ENCODE results near the gene RASGRF1. TPM values are rescaled to one million over a fixed set of nuclear protein-coding genes. Genes with fewer than 3 reads are reported as not detected.
A peak's percentile ranks its signal among the peaks of the same experiment; 100 is the strongest.
"Not testable (repeated sequence)": the region's sequence is repeated elsewhere in the genome, so short reads cannot be mapped to it uniquely, and the experiment has no call there.

Gene RASGRF1
- total RNA-seq, 1 donor from 2014 or later, result 0.07 TPM

DNA sequence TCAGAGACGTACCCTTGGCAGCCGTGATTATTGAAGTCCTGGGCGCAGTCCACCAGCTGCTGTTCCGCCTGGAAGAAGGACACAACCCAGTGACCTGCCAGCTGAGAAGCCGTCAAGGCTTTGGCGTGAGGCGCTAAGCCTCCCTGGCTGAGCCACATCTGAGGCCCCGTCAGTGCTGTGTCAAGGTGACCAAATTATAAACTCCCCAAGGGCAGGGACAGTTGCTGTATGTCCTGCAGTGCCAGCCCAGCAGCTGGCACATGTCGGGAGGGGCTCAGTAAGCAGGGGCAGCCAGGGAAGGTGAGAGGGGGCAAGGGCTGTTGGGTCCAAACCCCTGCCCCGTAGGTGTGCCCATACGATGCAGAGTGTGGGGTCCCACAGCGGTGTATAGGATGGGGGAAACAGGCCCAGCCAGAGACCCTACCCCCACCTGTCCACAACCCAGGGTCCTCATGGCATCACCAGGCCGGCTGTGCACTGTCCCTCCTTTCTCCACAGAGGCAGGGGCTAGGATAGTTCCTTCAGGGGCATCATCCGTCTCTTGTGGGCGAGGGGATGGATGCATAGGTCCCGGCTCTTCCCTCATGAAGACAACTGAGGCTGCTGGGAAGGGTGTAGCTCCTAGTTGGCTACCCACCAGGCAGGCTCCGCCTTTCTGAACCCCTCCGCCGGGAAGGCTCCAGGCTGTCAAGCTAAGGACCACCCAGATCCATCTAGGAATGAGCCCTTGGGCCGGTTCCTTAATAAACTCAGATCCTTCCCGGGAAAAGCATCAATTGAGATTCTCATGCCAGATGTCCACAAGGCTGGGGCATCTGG is 158.9 kb downstream of the RASGRF1 start:
- Mint-ChIP-seq H3K4me3 (no peak overlapping the region), H3K36me3 (peaks cover 30% of the 10 kb centered on the region)
- TF ChIP-seq, protein P1, sequence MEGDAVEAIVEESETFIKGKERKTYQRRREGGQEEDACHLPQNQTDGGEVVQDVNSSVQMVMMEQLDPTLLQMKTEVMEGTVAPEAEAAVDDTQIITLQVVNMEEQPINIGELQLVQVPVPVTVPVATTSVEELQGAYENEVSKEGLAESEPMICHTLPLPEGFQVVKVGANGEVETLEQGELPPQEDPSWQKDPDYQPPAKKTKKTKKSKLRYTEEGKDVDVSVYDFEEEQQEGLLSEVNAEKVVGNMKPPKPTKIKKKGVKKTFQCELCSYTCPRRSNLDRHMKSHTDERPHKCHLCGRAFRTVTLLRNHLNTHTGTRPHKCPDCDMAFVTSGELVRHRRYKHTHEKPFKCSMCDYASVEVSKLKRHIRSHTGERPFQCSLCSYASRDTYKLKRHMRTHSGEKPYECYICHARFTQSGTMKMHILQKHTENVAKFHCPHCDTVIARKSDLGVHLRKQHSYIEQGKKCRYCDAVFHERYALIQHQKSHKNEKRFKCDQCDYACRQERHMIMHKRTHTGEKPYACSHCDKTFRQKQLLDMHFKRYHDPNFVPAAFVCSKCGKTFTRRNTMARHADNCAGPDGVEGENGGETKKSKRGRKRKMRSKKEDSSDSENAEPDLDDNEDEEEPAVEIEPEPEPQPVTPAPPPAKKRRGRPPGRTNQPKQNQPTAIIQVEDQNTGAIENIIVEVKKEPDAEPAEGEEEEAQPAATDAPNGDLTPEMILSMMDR (IDR thresholded peaks at IDR 0.05; ENCODE audit: unreplicated experiment), result no peak

DNA sequence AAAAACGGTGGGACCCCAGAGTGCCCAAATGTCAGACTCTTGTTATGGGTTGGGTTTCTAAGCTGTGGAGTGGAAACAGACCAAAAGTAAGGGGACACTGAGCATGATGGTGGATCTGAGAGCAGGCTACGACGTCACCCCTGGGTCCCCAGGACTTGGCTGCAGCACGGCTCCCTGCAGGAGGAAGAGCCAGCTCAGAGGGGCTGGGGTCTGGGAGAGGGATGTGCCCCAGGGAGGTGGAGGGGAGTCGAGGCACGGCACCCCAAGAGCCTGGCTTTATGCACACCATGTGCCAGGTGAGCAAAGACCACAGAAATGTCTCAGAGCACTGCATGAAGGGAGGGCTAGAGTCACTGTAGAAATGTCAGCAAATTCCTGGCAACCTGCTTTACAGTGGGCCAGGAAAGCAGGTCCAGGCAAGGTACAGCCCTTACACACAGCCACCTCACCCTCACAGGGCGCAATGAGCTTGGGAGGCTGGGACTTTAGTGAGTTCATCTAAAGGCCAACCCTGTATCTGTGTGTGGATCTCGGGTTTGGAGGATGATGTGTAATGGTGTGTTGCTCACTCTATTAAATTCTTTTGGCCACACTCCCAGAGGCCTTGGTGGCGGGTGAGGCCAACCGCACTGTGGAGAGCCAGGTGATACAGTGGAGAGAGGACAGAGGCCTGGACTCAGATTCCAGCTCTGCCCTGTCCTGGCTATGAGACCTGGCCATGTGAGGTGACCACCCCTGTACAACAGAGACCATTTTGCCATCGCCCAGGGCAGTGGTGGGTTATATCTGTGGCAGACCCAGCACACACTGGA is 159.8 kb downstream of the RASGRF1 start:
- peak overlapping the region; percentile 36 for H3K4me3 Mint-ChIP-seq
- no peaks in the 10 kb centered on the region for H3K9me3 Mint-ChIP-seq
- peaks cover 31% of the 10 kb centered on the region for H3K4me1 Mint-ChIP-seq
- H3K36me3 Mint-ChIP-seq, result peaks cover 31% of the 10 kb centered on the region
- peak overlapping the region; percentile 98 for H3K27ac Mint-ChIP-seq
- TF ChIP-seq, protein P1 (IDR thresholded peaks at IDR 0.05; ENCODE audit: unreplicated experiment), result no peak
- H3K27me3 Mint-ChIP-seq (ENCODE audit: low read depth), result no peaks in the 10 kb centered on the region
- no peak for DNase-seq (ENCODE audit: low spot score in 2 of 2, unreplicated experiment in 2 of 2)

More for the DNA sequence above, 158.9 kb downstream of the RASGRF1 start:
- H3K27me3 Mint-ChIP-seq (ENCODE audit: low read depth), result no peaks in the 10 kb centered on the region
- no peak for DNase-seq (ENCODE audit: low spot score in 2 of 2, unreplicated experiment in 2 of 2)
- H3K4me1 Mint-ChIP-seq, result peaks cover 31% of the 10 kb centered on the region
- H3K9me3 Mint-ChIP-seq, result no peaks in the 10 kb centered on the region
- peak overlapping the region; percentile 98 for H3K27ac Mint-ChIP-seq

DNA sequence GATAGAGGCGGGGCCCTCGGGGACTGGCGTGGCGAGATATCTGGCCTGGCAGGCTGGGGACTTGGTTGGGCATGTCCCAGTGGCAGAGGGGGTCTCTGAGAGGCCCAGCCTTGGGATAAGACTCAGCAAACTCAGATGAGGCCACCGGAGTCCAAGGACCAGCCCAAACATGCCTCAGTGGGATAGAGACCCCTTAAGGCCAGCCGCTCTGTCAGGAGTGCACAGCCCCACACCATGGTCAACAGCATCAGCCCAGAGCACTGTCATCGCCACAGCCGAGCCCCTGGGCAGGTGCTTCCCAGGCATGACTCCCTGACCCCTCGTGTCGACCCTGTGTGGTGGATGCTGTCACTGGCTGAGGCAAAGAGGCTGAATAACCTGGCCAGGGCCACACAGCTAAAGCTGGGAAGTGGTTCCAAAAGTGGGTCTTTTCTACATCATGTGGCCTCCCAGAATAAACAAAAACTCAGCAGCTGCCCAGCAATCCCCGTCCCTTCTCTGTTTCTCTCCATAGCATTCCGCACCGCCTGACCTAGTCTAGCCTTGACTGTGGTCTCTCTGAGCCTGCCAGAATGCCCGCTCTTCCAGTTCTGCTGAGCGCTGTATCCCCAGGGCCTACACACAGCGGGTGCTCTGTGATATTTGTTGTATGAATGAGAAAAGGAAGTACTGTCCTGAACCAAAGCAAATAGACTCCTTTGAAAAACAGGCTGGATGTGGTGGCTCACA is 160.9 kb downstream of the RASGRF1 start:
- peaks cover 33% of the 10 kb centered on the region for H3K36me3 Mint-ChIP-seq
- peak overlapping the region; percentile 85 for H3K27ac Mint-ChIP-seq
- peaks cover 31% of the 10 kb centered on the region for H3K4me1 Mint-ChIP-seq
- TF ChIP-seq, protein P1 (IDR thresholded peaks at IDR 0.05; ENCODE audit: unreplicated experiment), result no peak
- H3K27me3 Mint-ChIP-seq (ENCODE audit: low read depth), result no peaks in the 10 kb centered on the region
- H3K9me3 Mint-ChIP-seq, result no peaks in the 10 kb centered on the region
- no peak for DNase-seq (ENCODE audit: low spot score in 2 of 2, unreplicated experiment in 2 of 2)
- H3K4me3 Mint-ChIP-seq, result no peak overlapping the region

DNA sequence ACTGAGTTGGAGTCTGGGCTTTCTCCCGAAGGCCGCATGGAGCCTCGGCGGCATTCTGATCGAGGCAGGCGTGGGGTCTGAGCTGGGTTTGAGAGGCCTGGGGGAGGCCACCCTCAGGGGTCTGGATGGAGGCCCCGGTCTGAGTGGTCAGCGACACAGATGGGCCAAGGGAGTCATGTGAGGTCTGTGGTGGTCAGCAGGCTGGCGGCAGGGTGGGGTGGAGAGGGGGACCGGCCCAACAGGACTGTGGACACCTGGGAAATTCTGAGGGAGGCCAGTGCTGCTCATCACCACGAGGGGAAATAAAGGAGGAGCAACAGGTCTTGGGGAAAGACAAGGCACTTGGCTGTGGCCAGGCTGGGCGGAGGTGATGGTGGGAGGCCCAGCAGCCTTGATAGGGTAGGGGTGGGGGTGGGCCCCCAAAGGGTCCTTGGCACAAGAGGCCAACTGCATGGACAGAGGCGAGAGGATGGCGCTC is 161.9 kb downstream of the RASGRF1 start:
- Mint-ChIP-seq H3K27ac (no peak overlapping the region), H3K4me3 (no peak overlapping the region), H3K36me3 (peaks cover 35% of the 10 kb centered on the region), H3K27me3 (ENCODE audit: low read depth) (no peaks in the 10 kb centered on the region), H3K9me3 (no peaks in the 10 kb centered on the region), H3K4me1 (peaks cover 27% of the 10 kb centered on the region)
- DNase-seq (ENCODE audit: low spot score in 2 of 2, unreplicated experiment in 2 of 2), result no peak
- TF ChIP-seq, protein P1 (IDR thresholded peaks at IDR 0.05; ENCODE audit: unreplicated experiment), result no peak

DNA sequence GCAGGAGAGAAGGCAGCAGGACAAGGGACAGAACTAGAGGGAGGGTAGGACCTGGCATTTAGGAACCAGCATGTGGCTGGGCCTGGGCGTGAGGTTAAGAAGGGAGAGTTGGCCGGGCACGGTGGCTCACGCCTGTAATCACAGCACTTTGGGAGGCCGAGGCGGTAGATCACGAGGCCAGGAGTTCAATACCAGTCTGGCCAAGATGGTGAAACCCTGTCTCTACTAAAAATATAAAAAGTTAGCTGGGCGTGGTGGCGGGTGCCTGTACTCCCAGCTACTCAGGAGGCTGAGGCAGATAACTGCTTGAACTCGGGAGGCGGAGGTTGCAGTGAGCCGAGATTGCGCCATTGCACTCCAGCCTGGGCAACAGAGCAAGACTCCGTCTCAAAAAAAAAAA is 162.4 kb downstream of the RASGRF1 start:
- Mint-ChIP-seq H3K36me3 (peaks cover 33% of the 10 kb centered on the region), H3K27ac (peak overlapping the region; percentile 75), H3K4me1 (peaks cover 24% of the 10 kb centered on the region)
- H3K27me3 Mint-ChIP-seq (ENCODE audit: low read depth); H3K9me3 Mint-ChIP-seq; H3K4me3 Mint-ChIP-seq; DNase-seq (ENCODE audit: low spot score in 2 of 2, unreplicated experiment in 2 of 2): not testable (repeated sequence)

Data from mesothelial cell of epicardium (in vitro differentiated cells).